Adrenal gland (tissue), 12 donors: ENCODE measurements around the gene PPIL4. TPM values are rescaled to one million over a fixed set of nuclear protein-coding genes. Genes with fewer than 3 reads are reported as not detected.

Experiments used
- DNase-seq, 7 donors: peaks; one replicate each; pipeline ENCODE4 v3.0.0-alpha.2; 2019 to 2020
- H3K27ac ChIP-seq, 5 donors: fragments of 200-600 bp; sonication (generic) in 4 of 5; 1 replicate in 3 of 5; 2 replicates in 2 of 5; pipeline versions ENCODE4 v1.5.1 to v1.8.0; 2016 to 2020; ENCODE audit warnings: mild to moderate bottlenecking in 1 of 5
- H3K27me3 ChIP-seq: fragments of 200-600 bp; 2 replicates; pipeline ENCODE4 v1.8.0; 2021
- H3K36me3 ChIP-seq, 2 donors: fragments of 200-600 bp; replicated peaks in 1 of 2; 1 replicate in 1 of 2; 2 replicates in 1 of 2; pipeline versions ENCODE4 v1.5.1 to v1.8.0; 2018 to 2022
- H3K4me1 ChIP-seq, 2 donors: fragments of 200-600 bp; replicated peaks in 1 of 2; 1 replicate in 1 of 2; 2 replicates in 1 of 2; pipeline versions ENCODE4 v1.5.1 to v1.8.0; 2018 to 2021
- H3K4me3 ChIP-seq, 4 donors: fragments of 200-600 bp; sonication (generic) in 3 of 4; one replicate each; pipeline ENCODE4 v1.5.1; 2016 to 2018
- H3K9me3 ChIP-seq, 3 donors: fragments of 200-600 bp; sonication (generic) in 1 of 3; replicated peaks in 1 of 3; 1 replicate in 2 of 3; 2 replicates in 1 of 3; pipeline versions ENCODE4 v1.5.1 to v1.8.0; 2016 to 2021
- CTCF ChIP-seq, 6 experiments: fragments of 450-650 bp in 4 of 6; fragments of 200-600 bp in 2 of 6; sonication (generic) in 1 of 6; IDR thresholded peaks; 1 replicate in 5 of 6; 2 replicates in 1 of 6; pipeline versions ENCODE4 v1.5.1 to v1.8.0; 2016 to 2021; ENCODE audit warnings: antibody characterized with exemption in 6 of 6, mild to moderate bottlenecking in 2 of 6, moderate library complexity in 1 of 6
- POLR2A ChIP-seq, 2 donors: fragments of 450-650 bp; IDR thresholded peaks; one replicate each; pipeline ENCODE4 v1.6.1; 2017; ENCODE audit warnings: antibody characterized with exemption in 2 of 2, mild to moderate bottlenecking in 2 of 2, moderate library complexity in 1 of 2
- WGBS, 4 donors: extraction: QIAGEN DNeasy Blood & Tissue Kit in 2 of 4; methylation state at CpG; one replicate each; pipeline versions ENCODE4 v1.1.5 to v1.1.7; 2013 to 2017; 5-methylcytosine and 5-hydroxymethylcytosine counted together
- intact Hi-C, 2 donors: fragments of 100-400 bp; cut with DNase I; formaldehyde crosslinking; loops; one replicate each; pipeline versions ENCODE4 v1.14.1 to v1.15.0; 2022 to 2023
- polyA plus RNA-seq, 3 donors: library from polyadenylated mRNA; stranded (reverse); fragments of 200-250 nt in 2 of 3; fragments of 350-450 nt in 1 of 3; fragmentation: Illumina TruSeq in 1 of 3; extraction: RNeasy Lipid Tissue Mini Kit (QIAGEN cat#74804) in 1 of 3; gene quantifications; one replicate each; pipeline ENCODE4 v1.2.3, GENCODE V29; 2013 to 2014
- total RNA-seq, 9 donors: library from RNA; depleted of rRNA in 4 of 9; stranded (reverse); fragments of >200 nt in 4 of 9; fragments of 120-200 nt in 1 of 9; fragmentation: NEBNext Ultra II Directional in 1 of 9; extraction: Animal tissue kit (Norgen Biotek cat#: 25700) in 1 of 9; gene quantifications; one replicate each; pipeline versions ENCODE4 v1.1.0 to v1.2.4, GENCODE V29; 2013 to 2023
- donor health status: healthy with polysubstance abuse.
- donor health status: Bipolar disorder and iron deficiency.
- donor health status: DM: yes; HTN: yes; CAD: no.
- donor health status: DM: no; HTN: no; CAD: no.
- donor health status: DM: no; HTN: no; CAD: no.
- donor health status: DM: yes; HTN: yes; CAD: no.

Gene PPIL4
- total and polyA plus RNA-seq, 12 donors: 15.1 to 56.9 (median 25.8) TPM

GRCh38 chr6:149534742-149535141 is 11.1 kb downstream of the PPIL4 start:
- WGBS, 4 donors: 87 to 96% (median 93%) methylated on average over 1 of the region's 1 CpG

GRCh38 chr6:149529650-149530049 is 16.2 kb downstream of the PPIL4 start:
- WGBS, 4 donors: 97 to 99% (median 98%) methylated on average over 5 of the region's 5 CpGs
- no peaks in the 10 kb centered on the region for H3K9me3 ChIP-seq
- peaks cover 0 to 93% of the 10 kb centered on the region in 2 donors for H3K36me3 ChIP-seq
- intact Hi-C loops: no loop called here
- DNase-seq: no peak
- no peak for TF ChIP-seq POLR2A (IDR thresholded peaks at IDR 0.05)
- no peak for TF ChIP-seq CTCF (IDR thresholded peaks at IDR 0.05)
- H3K27me3 ChIP-seq: no peaks in the 10 kb centered on the region
- H3K4me1 ChIP-seq: no peaks in the 10 kb centered on the region
- H3K27ac ChIP-seq: no peak overlapping the region
- H3K4me3 ChIP-seq: no peak overlapping the region

More at GRCh38 chr6:149534742-149535141, 11.1 kb downstream of the PPIL4 start:
- DNase-seq: no peak
- TF ChIP-seq CTCF (IDR thresholded peaks at IDR 0.05) (no peak), POLR2A (IDR thresholded peaks at IDR 0.05) (no peak)
- H3K4me1 ChIP-seq: no peaks in the 10 kb centered on the region
- H3K9me3 ChIP-seq: no peaks in the 10 kb centered on the region
- no peak overlapping the region for H3K4me3 ChIP-seq
- intact Hi-C loops: no loop called here
- no peak overlapping the region for H3K27ac ChIP-seq
- peaks cover 0 to 100% of the 10 kb centered on the region in 2 donors for H3K36me3 ChIP-seq
- no peaks in the 10 kb centered on the region for H3K27me3 ChIP-seq

- intact Hi-C loops: no loop called here
- 90 to 100% (median 96%) methylated on average over 1 of the region's 1 CpG for WGBS, 4 donors
- no peak for TF ChIP-seq POLR2A (IDR thresholded peaks at IDR 0.05)
- TF ChIP-seq CTCF (IDR thresholded peaks at IDR 0.05): no peak
These were observed 30.3 kb downstream of the PPIL4 start for GRCh38 chr6:149515494-149515893.

GRCh38 chr6:149513915-149514314 is 31.9 kb downstream of the PPIL4 start:
- H3K27me3 ChIP-seq: no peaks in the 10 kb centered on the region
- H3K36me3 ChIP-seq: peaks cover 0 to 30% of the 10 kb centered on the region in 2 donors
- H3K9me3 ChIP-seq: no peaks in the 10 kb centered on the region
- DNase-seq: no peak
- no peaks in the 10 kb centered on the region for H3K4me1 ChIP-seq
- no peak overlapping the region for H3K27ac ChIP-seq
- no peak for TF ChIP-seq POLR2A (IDR thresholded peaks at IDR 0.05)
- no peak for TF ChIP-seq CTCF (IDR thresholded peaks at IDR 0.05)
- no peak overlapping the region for H3K4me3 ChIP-seq
- 74 to 83% (median 80%) methylated on average over 5 of the region's 5 CpGs for WGBS, 4 donors
- intact Hi-C loops: no loop called here

More at GRCh38 chr6:149515494-149515893, 30.3 kb downstream of the PPIL4 start:
- Histone ChIP-seq H3K27ac (no peak overlapping the region), H3K27me3 (no peaks in the 10 kb centered on the region), H3K36me3 (peaks cover 0 to 22% of the 10 kb centered on the region in 2 donors), H3K9me3 (no peaks in the 10 kb centered on the region), H3K4me1 (no peaks in the 10 kb centered on the region), H3K4me3 (no peak overlapping the region)
- DNase-seq: no peak
